SK-N-SH (cell line): ENCODE data around the gene GDPD2. TPM values are rescaled to one million over a fixed set of nuclear protein-coding genes. Genes with fewer than 3 reads are reported as not detected.

Source experiments
- CHD2 ChIP-seq: fragments of 150-350 bp; IDR thresholded peaks from 2 replicates; pipeline ENCODE4 v1.6.1; 2018; ENCODE audit warnings: low read length; ENCODE audit not compliant: partially characterized antibody
- FOXJ3 ChIP-seq: sonication (generic); formaldehyde crosslinking; IDR thresholded peaks from 2 replicates; pipeline ENCODE4 v1.5.1; 2020; ENCODE audit warnings: mild to moderate bottlenecking, missing genetic modification reagents
- GABPA ChIP-seq: IDR thresholded peaks from 2 replicates; pipeline ENCODE4 v1.4.0; 2012; ENCODE audit warnings: low read depth, mild to moderate bottlenecking
- IRF3 ChIP-seq: fragments of 150-350 bp; IDR thresholded peaks from 2 replicates; pipeline ENCODE4 v1.6.1; 2016; ENCODE audit warnings: mild to moderate bottlenecking, low read depth, low read length
- NFIC ChIP-seq: IDR thresholded peaks from 2 replicates; pipeline ENCODE4 v1.4.0; 2012; ENCODE audit warnings: borderline replicate concordance
- RCOR1 ChIP-seq: fragments of 150-350 bp; IDR thresholded peaks from 2 replicates; pipeline ENCODE4 v1.6.1; 2017; ENCODE audit warnings: antibody characterized with exemption, low read length
- RFX5 ChIP-seq: IDR thresholded peaks from 2 replicates; pipeline ENCODE4 v1.6.1; 2012; ENCODE audit warnings: mild to moderate bottlenecking, improper control_type of control experiment, low read length
- RXRA ChIP-seq: IDR thresholded peaks from 2 replicates; pipeline ENCODE4 v1.4.0; 2012; ENCODE audit warnings: low read depth, mild to moderate bottlenecking, borderline replicate concordance
- SIN3A ChIP-seq: IDR thresholded peaks from 2 replicates; pipeline ENCODE4 v1.6.1; 2012; ENCODE audit warnings: low read depth, mild to moderate bottlenecking, low read length, moderate library complexity, borderline replicate concordance
- TEAD4 ChIP-seq: IDR thresholded peaks from 2 replicates; pipeline ENCODE4 v1.4.0; 2012; ENCODE audit warnings: mild to moderate bottlenecking, borderline replicate concordance; ENCODE audit not compliant: insufficient read depth
- polyA plus RNA-seq, 3 experiments: library from polyadenylated mRNA; depleted of rRNA; stranded (reverse); fragments of >200 nt; gene quantifications; 2 replicates each; pipeline ENCODE4 v1.2.3, GENCODE V29; 2012
- TF ChIP-seq, protein P1 (sequence below): IDR thresholded peaks from 2 replicates; pipeline ENCODE4 v1.6.1; 2012; ENCODE audit warnings: mild to moderate bottlenecking, low read depth, low read length, moderate library complexity
- TF ChIP-seq, protein P2 (sequence below): IDR thresholded peaks from 2 replicates; pipeline ENCODE4 v1.4.0; 2012; ENCODE audit warnings: low read depth, borderline replicate concordance
- TF ChIP-seq, protein P3 (sequence below): IDR thresholded peaks from 2 replicates; pipeline ENCODE4 v1.4.0; 2012; ENCODE audit warnings: low read depth, borderline replicate concordance

The GDPD2 gene
- polyA plus RNA-seq, 1 of the 3 experiments (the other 2 are of a cell fraction), result 0.08 TPM

- TF ChIP-seq RXRA (no peak), FOXJ3 (CRISPR knock-in tag) (no peak), NFIC (no peak), IRF3 (no peak), TEAD4 (no peak), RCOR1 (no peak), SIN3A (no peak), GABPA (no peak), RFX5 (no peak), CHD2 (no peak)
- TF ChIP-seq, protein P1, sequence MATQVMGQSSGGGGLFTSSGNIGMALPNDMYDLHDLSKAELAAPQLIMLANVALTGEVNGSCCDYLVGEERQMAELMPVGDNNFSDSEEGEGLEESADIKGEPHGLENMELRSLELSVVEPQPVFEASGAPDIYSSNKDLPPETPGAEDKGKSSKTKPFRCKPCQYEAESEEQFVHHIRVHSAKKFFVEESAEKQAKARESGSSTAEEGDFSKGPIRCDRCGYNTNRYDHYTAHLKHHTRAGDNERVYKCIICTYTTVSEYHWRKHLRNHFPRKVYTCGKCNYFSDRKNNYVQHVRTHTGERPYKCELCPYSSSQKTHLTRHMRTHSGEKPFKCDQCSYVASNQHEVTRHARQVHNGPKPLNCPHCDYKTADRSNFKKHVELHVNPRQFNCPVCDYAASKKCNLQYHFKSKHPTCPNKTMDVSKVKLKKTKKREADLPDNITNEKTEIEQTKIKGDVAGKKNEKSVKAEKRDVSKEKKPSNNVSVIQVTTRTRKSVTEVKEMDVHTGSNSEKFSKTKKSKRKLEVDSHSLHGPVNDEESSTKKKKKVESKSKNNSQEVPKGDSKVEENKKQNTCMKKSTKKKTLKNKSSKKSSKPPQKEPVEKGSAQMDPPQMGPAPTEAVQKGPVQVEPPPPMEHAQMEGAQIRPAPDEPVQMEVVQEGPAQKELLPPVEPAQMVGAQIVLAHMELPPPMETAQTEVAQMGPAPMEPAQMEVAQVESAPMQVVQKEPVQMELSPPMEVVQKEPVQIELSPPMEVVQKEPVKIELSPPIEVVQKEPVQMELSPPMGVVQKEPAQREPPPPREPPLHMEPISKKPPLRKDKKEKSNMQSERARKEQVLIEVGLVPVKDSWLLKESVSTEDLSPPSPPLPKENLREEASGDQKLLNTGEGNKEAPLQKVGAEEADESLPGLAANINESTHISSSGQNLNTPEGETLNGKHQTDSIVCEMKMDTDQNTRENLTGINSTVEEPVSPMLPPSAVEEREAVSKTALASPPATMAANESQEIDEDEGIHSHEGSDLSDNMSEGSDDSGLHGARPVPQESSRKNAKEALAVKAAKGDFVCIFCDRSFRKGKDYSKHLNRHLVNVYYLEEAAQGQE, result no peak
- TF ChIP-seq, protein P2, sequence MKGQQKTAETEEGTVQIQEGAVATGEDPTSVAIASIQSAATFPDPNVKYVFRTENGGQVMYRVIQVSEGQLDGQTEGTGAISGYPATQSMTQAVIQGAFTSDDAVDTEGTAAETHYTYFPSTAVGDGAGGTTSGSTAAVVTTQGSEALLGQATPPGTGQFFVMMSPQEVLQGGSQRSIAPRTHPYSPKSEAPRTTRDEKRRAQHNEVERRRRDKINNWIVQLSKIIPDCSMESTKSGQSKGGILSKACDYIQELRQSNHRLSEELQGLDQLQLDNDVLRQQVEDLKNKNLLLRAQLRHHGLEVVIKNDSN, result no peak
- TF ChIP-seq, protein P3, sequence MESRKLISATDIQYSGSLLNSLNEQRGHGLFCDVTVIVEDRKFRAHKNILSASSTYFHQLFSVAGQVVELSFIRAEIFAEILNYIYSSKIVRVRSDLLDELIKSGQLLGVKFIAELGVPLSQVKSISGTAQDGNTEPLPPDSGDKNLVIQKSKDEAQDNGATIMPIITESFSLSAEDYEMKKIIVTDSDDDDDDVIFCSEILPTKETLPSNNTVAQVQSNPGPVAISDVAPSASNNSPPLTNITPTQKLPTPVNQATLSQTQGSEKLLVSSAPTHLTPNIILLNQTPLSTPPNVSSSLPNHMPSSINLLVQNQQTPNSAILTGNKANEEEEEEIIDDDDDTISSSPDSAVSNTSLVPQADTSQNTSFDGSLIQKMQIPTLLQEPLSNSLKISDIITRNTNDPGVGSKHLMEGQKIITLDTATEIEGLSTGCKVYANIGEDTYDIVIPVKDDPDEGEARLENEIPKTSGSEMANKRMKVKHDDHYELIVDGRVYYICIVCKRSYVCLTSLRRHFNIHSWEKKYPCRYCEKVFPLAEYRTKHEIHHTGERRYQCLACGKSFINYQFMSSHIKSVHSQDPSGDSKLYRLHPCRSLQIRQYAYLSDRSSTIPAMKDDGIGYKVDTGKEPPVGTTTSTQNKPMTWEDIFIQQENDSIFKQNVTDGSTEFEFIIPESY, result no peak
Measured at GRCh38 chrX:70479247-70479921, 56.3 kb downstream of the GDPD2 start (continued).
